ENCODE measurements around the gene SERPINB7. TPM values are rescaled to one million over a fixed set of nuclear protein-coding genes. Genes with fewer than 3 reads are reported as not detected.

SERPINB7 gene
- total RNA-seq, 3 donors from 2014 or later (not counting 1 experiment from before 2014, with no cell fraction given): not detected

DNA sequence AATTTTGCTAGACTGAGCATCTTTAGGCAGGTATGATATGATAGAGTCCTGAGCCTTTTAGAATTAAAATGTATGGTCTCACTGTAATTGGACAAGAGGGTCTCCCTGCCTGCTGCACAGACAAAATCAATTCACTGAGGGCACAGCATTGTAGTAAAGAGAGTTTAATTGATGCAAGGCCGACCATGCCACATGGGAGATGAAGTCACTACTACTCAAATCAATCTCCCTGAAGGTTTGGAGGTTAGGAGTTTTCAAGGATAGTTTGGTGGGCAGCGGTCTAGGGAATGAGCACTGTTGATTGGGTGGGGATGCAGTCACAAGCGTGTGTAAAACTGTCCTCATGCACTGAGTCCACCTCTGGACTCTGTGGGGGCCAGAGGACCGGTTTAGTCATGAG, 26.1 kb downstream of the SERPINB7 start:
- Histone ChIP-seq H3K36me3 (ENCODE audit: control insufficient read depth, insufficient read depth, low read length) (no peaks in the 10 kb centered on the region), H3K9me3 (ENCODE audit: control insufficient read depth, insufficient read depth, low read length) (no peaks in the 10 kb centered on the region), H3K4me3 (ENCODE audit: low read length) (no peak overlapping the region), H3K4me1 (ENCODE audit: control insufficient read depth, insufficient read depth, low read length) (no peaks in the 10 kb centered on the region), H3K27ac (ENCODE audit: low read length) (no peak overlapping the region), H3K27me3 (ENCODE audit: control insufficient read depth, insufficient read depth, low read length) (no peaks in the 10 kb centered on the region)
- H3K27me3 Mint-ChIP-seq (ENCODE audit: low read depth in 2 of 2): peaks cover 10 to 33% of the 10 kb centered on the region in 2 donors
- ATAC-seq (no peak), DNase-seq (no peak)
- peaks cover 0 to 2% of the 10 kb centered on the region in 2 donors for H3K9me3 Mint-ChIP-seq
- intact Hi-C loops (cut with micrococcal nuclease): no loop called here
- TF ChIP-seq CTCF (IDR thresholded peaks at IDR 0.05): no peak
- H3K4me3 Mint-ChIP-seq: no peak overlapping the region
- H3K27ac Mint-ChIP-seq: no peak overlapping the region
- no peaks in the 10 kb centered on the region for H3K36me3 Mint-ChIP-seq
- no peaks in the 10 kb centered on the region for H3K4me1 Mint-ChIP-seq
- 88% methylated on average over 4 of the region's 4 CpGs for WGBS (ENCODE audit: insufficient coverage)

GRCh38 chr18:63808125-63808524, 32.9 kb downstream of the SERPINB7 start:
- intact Hi-C loops (cut with micrococcal nuclease): no loop called here
- H3K9me3 Mint-ChIP-seq: peaks cover 0 to 4% of the 10 kb centered on the region in 2 donors
- peaks cover 13 to 47% of the 10 kb centered on the region in 2 donors for H3K27me3 Mint-ChIP-seq (ENCODE audit: low read depth in 2 of 2)
- H3K4me1 ChIP-seq (ENCODE audit: control insufficient read depth, insufficient read depth, low read length): no peaks in the 10 kb centered on the region
- no peak overlapping the region for H3K27ac Mint-ChIP-seq
- H3K27me3 ChIP-seq (ENCODE audit: control insufficient read depth, insufficient read depth, low read length): peaks cover 4% of the 10 kb centered on the region
- DNase-seq (no peak), ATAC-seq (no peak)
- no peaks in the 10 kb centered on the region for H3K9me3 ChIP-seq (ENCODE audit: control insufficient read depth, insufficient read depth, low read length)
- TF ChIP-seq CTCF (IDR thresholded peaks at IDR 0.05): no peak
- H3K27ac ChIP-seq (ENCODE audit: low read length): no peak overlapping the region
- no peak overlapping the region for H3K4me3 ChIP-seq (ENCODE audit: low read length)
- no peaks in the 10 kb centered on the region for H3K36me3 Mint-ChIP-seq
- no peak overlapping the region for H3K4me3 Mint-ChIP-seq
- 71% methylated on average over 4 of the region's 4 CpGs for WGBS (ENCODE audit: insufficient coverage)
- no peaks in the 10 kb centered on the region for H3K36me3 ChIP-seq (ENCODE audit: control insufficient read depth, insufficient read depth, low read length)
- no peaks in the 10 kb centered on the region for H3K4me1 Mint-ChIP-seq

DNA sequence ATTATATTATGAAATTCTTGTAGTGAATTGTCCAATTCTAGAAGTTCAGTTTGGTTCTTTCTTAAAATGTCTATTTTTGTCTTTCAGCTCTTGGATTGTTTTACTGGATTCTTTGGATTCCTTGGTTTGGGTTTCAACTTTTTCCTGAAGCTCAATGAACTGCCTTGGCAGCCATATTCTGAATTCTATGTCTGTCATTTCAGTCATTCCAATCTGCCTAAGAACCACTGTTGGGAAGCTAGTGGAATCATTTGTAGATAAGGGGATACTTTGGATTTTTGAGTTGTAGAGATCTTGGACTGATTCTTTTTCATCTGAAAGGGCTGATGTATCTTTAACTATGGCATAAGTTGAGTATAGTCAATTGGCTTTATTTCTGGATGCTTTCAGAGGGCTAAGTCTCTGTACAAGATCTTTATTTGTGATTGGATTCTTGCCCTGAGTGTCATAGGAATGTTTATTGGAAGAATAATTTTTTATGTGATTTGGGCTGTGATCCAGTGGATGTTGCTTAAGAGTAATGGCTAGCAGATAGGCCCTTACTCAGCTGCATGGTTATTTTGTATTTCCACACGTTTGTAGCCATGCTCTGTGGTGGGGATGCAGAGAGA, 42.3 kb downstream of the SERPINB7 start:
- H3K4me1 ChIP-seq (ENCODE audit: control insufficient read depth, insufficient read depth, low read length): no peaks in the 10 kb centered on the region
- TF ChIP-seq CTCF (IDR thresholded peaks at IDR 0.05): no peak
- H3K9me3 Mint-ChIP-seq: peaks cover 7 to 10% of the 10 kb centered on the region in 2 donors
- H3K27ac ChIP-seq (ENCODE audit: low read length): no peak overlapping the region
- H3K4me3 Mint-ChIP-seq: no peak overlapping the region
- no peaks in the 10 kb centered on the region for H3K9me3 ChIP-seq (ENCODE audit: control insufficient read depth, insufficient read depth, low read length)
- H3K27ac Mint-ChIP-seq: no peak overlapping the region
- H3K27me3 Mint-ChIP-seq (ENCODE audit: low read depth in 2 of 2): peaks cover 27 to 28% of the 10 kb centered on the region in 2 donors
- DNase-seq (no peak), ATAC-seq (no peak)
- H3K36me3 ChIP-seq (ENCODE audit: control insufficient read depth, insufficient read depth, low read length): no peaks in the 10 kb centered on the region
- intact Hi-C loops (cut with micrococcal nuclease): no loop called here
- peaks cover 12% of the 10 kb centered on the region for H3K36me3 Mint-ChIP-seq
- no peak overlapping the region for H3K4me3 ChIP-seq (ENCODE audit: low read length)
- 36% methylated on average over 1 of the region's 1 CpG for WGBS (ENCODE audit: insufficient coverage)
- peaks cover 1% of the 10 kb centered on the region for H3K27me3 ChIP-seq (ENCODE audit: control insufficient read depth, insufficient read depth, low read length)
- H3K4me1 Mint-ChIP-seq: no peaks in the 10 kb centered on the region

GRCh38 chr18:63818212-63818611, 43.0 kb downstream of the SERPINB7 start:
- no peak for ATAC-seq
- H3K9me3 Mint-ChIP-seq: peaks cover 7 to 10% of the 10 kb centered on the region in 2 donors

More at GRCh38 chr18:63818212-63818611, 43.0 kb downstream of the SERPINB7 start:
- no peak overlapping the region for H3K4me3 ChIP-seq (ENCODE audit: low read length)
- WGBS (ENCODE audit: insufficient coverage): 81% methylated on average over 1 of the region's 1 CpG
- no peak for TF ChIP-seq CTCF (IDR thresholded peaks at IDR 0.05)
- H3K27me3 Mint-ChIP-seq (ENCODE audit: low read depth in 2 of 2): peaks cover 27 to 28% of the 10 kb centered on the region in 2 donors
- H3K4me1 Mint-ChIP-seq: no peaks in the 10 kb centered on the region
- no peak overlapping the region for H3K27ac ChIP-seq (ENCODE audit: low read length)
- intact Hi-C loops (cut with micrococcal nuclease): no loop called here
- H3K36me3 Mint-ChIP-seq: peaks cover 12% of the 10 kb centered on the region
- H3K27ac Mint-ChIP-seq: no peak overlapping the region
- no peaks in the 10 kb centered on the region for H3K9me3 ChIP-seq (ENCODE audit: control insufficient read depth, insufficient read depth, low read length)
- no peaks in the 10 kb centered on the region for H3K4me1 ChIP-seq (ENCODE audit: control insufficient read depth, insufficient read depth, low read length)
- H3K27me3 ChIP-seq (ENCODE audit: control insufficient read depth, insufficient read depth, low read length): no peaks in the 10 kb centered on the region
- no peak for DNase-seq
- H3K4me3 Mint-ChIP-seq: no peak overlapping the region
- H3K36me3 ChIP-seq (ENCODE audit: control insufficient read depth, insufficient read depth, low read length): no peaks in the 10 kb centered on the region
